Endodermal cell (in vitro differentiated cells): ENCODE data around the gene GNAT2. TPM values are rescaled to one million over a fixed set of nuclear protein-coding genes. Genes with fewer than 3 reads are reported as not detected.

Experiments
- DNase-seq: peaks from one replicate; pipeline ENCODE4 v3.0.0-alpha.2; 2017
- H3K27ac ChIP-seq: 2 replicates; pipeline ENCODE4 v1.5.1; 2013; ENCODE audit warnings: mild to moderate bottlenecking, low read depth, low read length, moderate library complexity
- H3K27me3 ChIP-seq: 2 replicates; pipeline ENCODE4 v1.6.1; 2013; ENCODE audit warnings: mild to moderate bottlenecking, low read length, moderate library complexity; ENCODE audit not compliant: insufficient read depth, control insufficient read depth, poor library complexity, severe bottlenecking
- H3K36me3 ChIP-seq: 2 replicates; pipeline ENCODE4 v1.7.0; 2013; ENCODE audit warnings: mild to moderate bottlenecking, low read length, moderate library complexity; ENCODE audit not compliant: control insufficient read depth, insufficient read depth
- H3K4me1 ChIP-seq: one replicate; pipeline ENCODE4 v1.7.0; 2013; ENCODE audit warnings: low read length; ENCODE audit not compliant: control insufficient read depth, insufficient read depth
- H3K4me3 ChIP-seq: 2 replicates; pipeline ENCODE4 v1.5.1; 2013; ENCODE audit warnings: mild to moderate bottlenecking, low read length, moderate library complexity
- H3K9ac ChIP-seq: 2 replicates; pipeline ENCODE4 v1.6.1; 2013; ENCODE audit warnings: mild to moderate bottlenecking, low read length, moderate library complexity; ENCODE audit not compliant: poor library complexity, severe bottlenecking; ENCODE audit errors: extremely low read depth
- H3K9me3 ChIP-seq: 2 replicates; pipeline ENCODE4 v1.6.1; 2013; ENCODE audit warnings: mild to moderate bottlenecking, low read length, moderate library complexity; ENCODE audit not compliant: control insufficient read depth
- H3K27ac Mint-ChIP-seq: 2 replicates; pipeline ENCODE4 v1.8.0; 2020; ENCODE audit warnings: mixed read lengths
- H3K27me3 Mint-ChIP-seq: 2 replicates; pipeline ENCODE4 v1.8.0; 2021; ENCODE audit warnings: mild to moderate bottlenecking, mixed read lengths; ENCODE audit not compliant: insufficient read depth
- H3K36me3 Mint-ChIP-seq: 2 replicates; pipeline ENCODE4 v1.8.0; 2020; ENCODE audit warnings: low read depth, mixed read lengths
- H3K4me1 Mint-ChIP-seq: 2 replicates; pipeline ENCODE4 v1.8.0; 2020; ENCODE audit warnings: mixed read lengths
- H3K4me3 Mint-ChIP-seq: 2 replicates; pipeline ENCODE4 v1.8.0; 2020; ENCODE audit warnings: mild to moderate bottlenecking, moderate library complexity, mixed read lengths
- H3K9me3 Mint-ChIP-seq: 2 replicates; pipeline ENCODE4 v1.8.0; 2020; ENCODE audit warnings: mild to moderate bottlenecking, mixed read lengths
- WGBS, 2 experiments: methylation state at CpG; one replicate each; pipeline versions ENCODE4 v1.1.5 to v1.1.7; 2013; ENCODE audit warnings: missing lambda C conversion rate in 2 of 2, mixed read lengths in 1 of 2; ENCODE audit not compliant: insufficient coverage in 1 of 2, insufficient read length in 1 of 2; 5-methylcytosine and 5-hydroxymethylcytosine counted together
- total RNA-seq, 2 donors: library from RNA; stranded (reverse); fragmentation: NEBNext Ultra II Directional in 1 of 2; extraction: Animal tissue kit (Norgen Biotek cat#: 25700) in 1 of 2; gene quantifications; 2 replicates in 1 of 2; 3 replicates in 1 of 2; pipeline ENCODE4 v1.2.1, GENCODE V29; 2021
- TF ChIP-seq, protein P1 (sequence below): fragments of 200-600 bp; sonication (generic); conservative IDR thresholded peaks from 2 replicates; pipeline ENCODE4 v1.5.0; 2021; ENCODE audit warnings: antibody characterized with exemption, mild to moderate bottlenecking

GNAT2 gene
- total RNA-seq, 2 donors from 2014 or later: not detected

GRCh38 chr1:109569323-109569722 lies 50.1 kb downstream of the GNAT2 start:
- no peak overlapping the region for H3K27ac ChIP-seq
- no peak overlapping the region for H3K27ac Mint-ChIP-seq
- H3K9me3 Mint-ChIP-seq: no peaks in the 10 kb centered on the region
- no peak overlapping the region for H3K4me3 ChIP-seq
- no peaks in the 10 kb centered on the region for H3K27me3 ChIP-seq
- no peak overlapping the region for H3K9ac ChIP-seq
- no peaks in the 10 kb centered on the region for H3K27me3 Mint-ChIP-seq
- H3K36me3 Mint-ChIP-seq: peaks cover 5% of the 10 kb centered on the region
- DNase-seq: no peak
- no peaks in the 10 kb centered on the region for H3K9me3 ChIP-seq
- 87 to 89% methylated on average over 1 of the region's 1 CpG for WGBS, 2 experiments
- peaks cover 9% of the 10 kb centered on the region for H3K36me3 ChIP-seq
- TF ChIP-seq, protein P1, sequence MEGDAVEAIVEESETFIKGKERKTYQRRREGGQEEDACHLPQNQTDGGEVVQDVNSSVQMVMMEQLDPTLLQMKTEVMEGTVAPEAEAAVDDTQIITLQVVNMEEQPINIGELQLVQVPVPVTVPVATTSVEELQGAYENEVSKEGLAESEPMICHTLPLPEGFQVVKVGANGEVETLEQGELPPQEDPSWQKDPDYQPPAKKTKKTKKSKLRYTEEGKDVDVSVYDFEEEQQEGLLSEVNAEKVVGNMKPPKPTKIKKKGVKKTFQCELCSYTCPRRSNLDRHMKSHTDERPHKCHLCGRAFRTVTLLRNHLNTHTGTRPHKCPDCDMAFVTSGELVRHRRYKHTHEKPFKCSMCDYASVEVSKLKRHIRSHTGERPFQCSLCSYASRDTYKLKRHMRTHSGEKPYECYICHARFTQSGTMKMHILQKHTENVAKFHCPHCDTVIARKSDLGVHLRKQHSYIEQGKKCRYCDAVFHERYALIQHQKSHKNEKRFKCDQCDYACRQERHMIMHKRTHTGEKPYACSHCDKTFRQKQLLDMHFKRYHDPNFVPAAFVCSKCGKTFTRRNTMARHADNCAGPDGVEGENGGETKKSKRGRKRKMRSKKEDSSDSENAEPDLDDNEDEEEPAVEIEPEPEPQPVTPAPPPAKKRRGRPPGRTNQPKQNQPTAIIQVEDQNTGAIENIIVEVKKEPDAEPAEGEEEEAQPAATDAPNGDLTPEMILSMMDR: no peak
- no peak overlapping the region for H3K4me3 Mint-ChIP-seq
- H3K4me1 ChIP-seq: peaks cover 4% of the 10 kb centered on the region
- H3K4me1 Mint-ChIP-seq: peaks cover 27% of the 10 kb centered on the region

- Histone ChIP-seq H3K36me3 (no peaks in the 10 kb centered on the region), H3K4me3 (no peak overlapping the region), H3K9me3 (no peaks in the 10 kb centered on the region), H3K27ac (no peak overlapping the region), H3K9ac (no peak overlapping the region), H3K4me1 (peaks cover 11% of the 10 kb centered on the region), H3K27me3 (no peaks in the 10 kb centered on the region)
- 98% methylated on average over 3 of the region's 4 CpGs; no CpG with 5 or more reads in 1 of the 2 experiments for WGBS, 2 experiments
- peaks cover 5% of the 10 kb centered on the region for H3K36me3 Mint-ChIP-seq
- no peaks in the 10 kb centered on the region for H3K27me3 Mint-ChIP-seq
- DNase-seq: no peak
- no peaks in the 10 kb centered on the region for H3K9me3 Mint-ChIP-seq
- TF ChIP-seq, protein P1: no peak
- no peak overlapping the region for H3K27ac Mint-ChIP-seq
- peaks cover 36% of the 10 kb centered on the region for H3K4me1 Mint-ChIP-seq
- no peak overlapping the region for H3K4me3 Mint-ChIP-seq
Measured at GRCh38 chr1:109567877-109568672, 51.3 kb downstream of the GNAT2 start.

GRCh38 chr1:109566982-109567381 lies 52.4 kb downstream of the GNAT2 start:
- no peaks in the 10 kb centered on the region for H3K9me3 Mint-ChIP-seq
- WGBS, 2 experiments: 96% methylated on average over 1 of the region's 1 CpG; no CpG with 5 or more reads in 1 of the 2 experiments
- no peaks in the 10 kb centered on the region for H3K9me3 ChIP-seq
- no peak overlapping the region for H3K9ac ChIP-seq
- no peak overlapping the region for H3K4me3 ChIP-seq
- DNase-seq: no peak
- H3K4me1 Mint-ChIP-seq: peaks cover 43% of the 10 kb centered on the region
- H3K4me1 ChIP-seq: peaks cover 11% of the 10 kb centered on the region
- H3K27me3 Mint-ChIP-seq: no peaks in the 10 kb centered on the region
- peaks cover 5% of the 10 kb centered on the region for H3K36me3 Mint-ChIP-seq
- H3K4me3 Mint-ChIP-seq: no peak overlapping the region
- no peaks in the 10 kb centered on the region for H3K36me3 ChIP-seq
- TF ChIP-seq, protein P1: no peak
- no peak overlapping the region for H3K27ac Mint-ChIP-seq
- H3K27me3 ChIP-seq: no peaks in the 10 kb centered on the region
- H3K27ac ChIP-seq: no peak overlapping the region
